GM19238 (cell line): ENCODE results near the gene SCN4A.
"Not testable (repeated sequence)": the region's sequence is repeated elsewhere in the genome, so short reads cannot be mapped to it uniquely, and the experiment has no call there.

Experiments
- DNase-seq: peaks from one replicate; pipeline ENCODE4 v3.0.0; 2011; ENCODE audit warnings: low spot score; ENCODE audit not compliant: insufficient read length

Gene SCN4A

GRCh38 chr17:63972796-63973195, at the start of gene SCN4A:
SCN4A (minus strand) TSS chr17:63972918; CDS start chr17:63972841, 77 bp downstream.
- no peak for DNase-seq

- DNase-seq: peak; percentile 23
These were observed 47.5 kb upstream of the SCN4A start, which contains the start of gene ICAM2 for GRCh38 chr17:64020056-64020766. ICAM2 (minus strand) TSS chr17:64020633; CDS start chr17:64006691, 13,942 bp downstream.

- DNase-seq: not testable (repeated sequence)
These were observed 46.8 kb upstream of the SCN4A start for GRCh38 chr17:64019551-64019961.

GRCh38 chr17:64017381-64017980, 44.8 kb upstream of the SCN4A start:
- no peak for DNase-seq

- DNase-seq: no peak
These were observed 44.3 kb upstream of the SCN4A start for GRCh38 chr17:64016974-64017373.

GRCh38 chr17:64016231-64016784, 43.6 kb upstream of the SCN4A start:
- DNase-seq: no peak

GRCh38 chr17:64015447-64015846, 42.7 kb upstream of the SCN4A start:
- no peak for DNase-seq

GRCh38 chr17:64009571-64010402, 37.1 kb upstream of the SCN4A start:
- no peak for DNase-seq

- no peak for DNase-seq
These were observed 36.1 kb upstream of the SCN4A start for GRCh38 chr17:64008830-64009229.

- no peak for DNase-seq
These were observed 35.6 kb upstream of the SCN4A start for GRCh38 chr17:64008346-64008745.

- DNase-seq: no peak
These were observed 35.1 kb upstream of the SCN4A start for GRCh38 chr17:64007838-64008282.

GRCh38 chr17:64007089-64007837, 34.5 kb upstream of the SCN4A start:
- DNase-seq: not testable (repeated sequence)

- no peak for DNase-seq
These were observed 33.8 kb upstream of the SCN4A start for GRCh38 chr17:64006361-64007088.

GRCh38 chr17:64005734-64006167, 33.0 kb upstream of the SCN4A start:
- no peak for DNase-seq

- no peak for DNase-seq
These were observed 32.4 kb upstream of the SCN4A start for GRCh38 chr17:64004903-64005733.

GRCh38 chr17:64004218-64004770, 31.6 kb upstream of the SCN4A start:
- DNase-seq: no peak

GRCh38 chr17:64003526-64004121, 30.9 kb upstream of the SCN4A start:
- DNase-seq: no peak

GRCh38 chr17:64002658-64003525, 30.2 kb upstream of the SCN4A start:
- no peak for DNase-seq
